HG03469 (cell line): ENCODE results near the gene COG7.
"Not testable (repeated sequence)": the region's sequence is repeated elsewhere in the genome, so short reads cannot be mapped to it uniquely, and the experiment has no call there.

Experiments
- ATAC-seq: cut with Tn5 transposase; IDR thresholded peaks from one replicate; pipeline ENCODE4 v1.9.1; 2021; ENCODE audit warnings: mild to moderate bottlenecking, moderate library complexity, moderate number of reproducible peaks; ENCODE audit not compliant: unreplicated experiment

Gene COG7

DNA sequence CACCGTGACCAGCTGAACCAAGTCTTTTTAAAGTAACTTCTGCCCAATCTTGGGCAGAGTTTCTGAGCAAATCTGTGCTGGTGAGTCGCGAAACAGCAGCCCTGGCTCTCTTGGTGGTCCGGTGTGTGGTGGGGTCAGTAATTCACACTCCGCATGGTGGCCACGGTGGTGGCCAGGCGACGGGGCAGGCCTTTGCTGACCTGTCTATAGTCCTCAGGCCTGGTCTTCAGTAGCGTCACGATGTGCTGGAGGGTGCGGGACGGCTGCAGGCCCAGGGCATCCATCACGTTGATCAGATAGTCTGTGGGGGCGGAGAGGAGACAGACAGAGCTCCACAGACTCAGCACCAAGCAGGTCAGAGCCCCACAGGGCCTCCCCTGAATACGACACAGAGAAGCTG lies 64.2 kb downstream of the COG7 start:
- no peak for ATAC-seq

DNA sequence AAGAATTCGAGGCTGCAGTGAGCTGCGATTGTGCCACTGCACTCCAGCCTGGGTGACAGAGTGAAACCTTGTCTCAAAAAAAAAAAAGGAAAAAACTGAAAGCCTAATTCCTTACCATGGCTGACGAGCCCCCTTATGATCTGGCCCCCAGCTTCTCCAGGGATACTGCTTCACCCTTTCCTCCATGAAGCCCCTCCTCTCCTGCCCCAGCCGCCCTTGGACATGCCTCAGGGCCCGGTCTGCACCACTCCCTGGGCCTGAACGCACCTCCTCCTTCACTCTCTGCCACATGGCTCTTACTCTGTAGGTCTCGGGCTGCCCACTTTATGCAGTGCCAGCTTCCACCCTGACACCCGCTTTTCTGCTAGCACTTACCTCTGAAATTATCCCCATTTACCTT lies 65.3 kb downstream of the COG7 start:
- no peak for ATAC-seq

DNA sequence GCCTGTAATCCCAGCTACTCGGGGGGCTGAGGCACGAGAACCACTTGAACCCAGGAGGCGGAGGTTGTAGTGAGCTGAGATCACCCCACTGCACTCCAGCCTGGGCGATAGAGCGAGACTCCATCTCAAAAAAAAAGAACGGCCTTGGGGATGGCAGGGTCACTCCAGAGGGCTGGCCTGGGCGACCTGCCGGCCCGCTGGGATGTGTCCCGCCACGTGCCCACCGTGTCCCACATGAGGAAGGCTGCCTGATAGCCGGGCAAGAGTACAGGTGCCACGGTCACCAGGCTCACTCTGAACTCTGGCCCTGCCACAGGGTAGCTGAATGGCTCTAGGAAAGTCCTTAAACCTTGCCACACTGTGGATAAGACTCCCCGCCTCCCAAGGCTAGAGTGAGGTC lies 67.5 kb downstream of the COG7 start:
- no peak for ATAC-seq

DNA sequence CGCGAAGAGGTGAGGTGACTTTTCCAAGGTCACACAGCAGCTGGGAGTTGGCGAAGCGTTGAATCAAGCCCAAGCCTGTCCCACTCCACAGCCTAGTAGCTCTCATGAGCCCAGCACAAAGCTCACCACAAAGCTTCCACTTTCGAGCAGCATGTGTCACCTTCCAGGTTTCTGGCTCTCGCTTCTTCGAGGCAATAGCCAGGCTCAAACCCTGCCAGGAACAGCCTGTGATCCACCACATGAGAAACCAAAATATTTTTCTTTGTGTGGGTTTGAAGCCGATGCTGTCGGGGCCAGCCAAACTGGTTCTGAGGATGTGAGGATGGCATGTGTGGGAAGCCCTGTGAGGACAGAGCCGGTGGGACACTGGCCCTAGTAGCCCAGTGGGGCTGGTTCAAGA lies 68.1 kb downstream of the COG7 start:
- no peak for ATAC-seq

DNA sequence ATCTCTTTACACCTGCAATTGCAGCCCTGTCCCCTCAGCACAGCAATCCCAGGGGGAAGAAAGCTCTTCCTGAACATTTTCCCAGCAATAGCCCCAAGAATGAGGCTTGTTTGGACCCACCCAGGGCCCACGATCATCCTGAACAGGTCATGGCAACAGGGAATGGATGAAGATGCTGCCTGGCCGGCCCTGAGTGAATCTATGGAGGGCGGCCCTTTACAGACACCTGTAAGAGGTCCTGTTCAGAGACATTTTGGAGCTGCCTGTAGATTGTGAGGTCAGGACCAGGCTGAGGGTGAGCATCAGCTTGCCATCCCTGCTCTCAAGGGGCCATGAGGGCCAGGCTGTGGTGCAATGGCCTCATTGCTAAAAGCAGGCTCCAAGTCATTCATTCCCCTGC lies 69.1 kb downstream of the COG7 start:
- no peak for ATAC-seq

DNA sequence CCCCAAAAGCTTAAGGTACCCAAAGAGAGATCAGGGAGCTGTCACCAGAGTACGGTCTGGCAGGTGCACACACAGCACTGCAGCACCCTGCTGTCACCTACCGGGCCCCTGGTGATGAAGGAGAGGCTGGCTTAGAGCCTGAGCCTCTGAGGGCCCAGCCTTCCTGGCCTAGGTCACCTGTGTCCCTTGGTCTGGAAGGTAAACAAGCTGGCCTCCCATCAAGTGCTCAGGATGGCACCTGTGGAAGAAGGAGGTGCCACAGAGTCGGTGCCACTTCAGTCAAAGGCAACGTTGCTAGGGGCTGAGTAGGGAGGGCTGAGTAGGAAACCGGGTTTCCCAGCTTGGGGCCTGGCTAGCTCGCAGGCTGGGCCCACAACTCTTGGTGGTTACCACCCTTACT lies 70.7 kb downstream of the COG7 start:
- ATAC-seq, result no peak

DNA sequence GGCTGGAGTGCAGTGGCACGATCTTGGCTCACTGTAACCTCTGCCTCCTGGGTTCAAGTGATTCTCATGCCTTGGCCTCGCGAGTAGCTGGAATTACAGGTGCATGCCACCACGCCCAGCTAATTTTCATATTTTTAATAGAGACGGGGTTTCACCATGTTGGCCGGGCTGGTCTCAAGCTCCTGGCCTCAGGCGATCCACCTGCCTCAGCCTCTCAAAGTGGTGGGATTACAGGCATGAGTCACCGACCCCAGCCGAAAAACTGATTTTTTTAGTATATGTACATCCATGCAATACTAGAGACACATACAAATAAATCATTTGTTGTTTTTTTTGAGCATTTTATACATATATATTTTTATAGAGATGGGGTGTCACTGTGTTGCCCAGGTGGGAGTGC lies 71.3 kb downstream of the COG7 start:
- not testable (repeated sequence) for ATAC-seq

DNA sequence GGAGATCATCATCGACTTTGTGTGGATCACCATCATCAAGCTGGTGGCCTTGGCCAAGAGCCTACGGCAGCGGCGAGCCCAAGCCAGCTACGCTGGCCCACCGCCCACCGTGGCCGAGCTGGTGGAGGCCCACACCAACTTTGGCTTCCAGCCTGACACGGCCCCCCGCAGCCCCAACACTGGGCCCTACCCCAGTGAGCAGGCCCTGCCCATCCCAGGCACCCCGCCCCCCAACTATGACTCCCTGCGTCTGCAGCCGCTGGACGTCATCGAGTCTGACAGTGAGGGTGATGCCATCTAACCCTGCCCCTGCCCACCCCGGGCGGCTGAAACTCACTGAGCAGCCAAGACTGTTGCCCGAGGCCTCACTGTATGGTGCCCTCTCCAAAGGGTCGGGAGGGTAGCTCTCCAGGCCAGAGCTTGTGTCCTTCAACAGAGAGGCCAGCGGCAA lies 72.5 kb downstream of the COG7 start:
- no peak for ATAC-seq

DNA sequence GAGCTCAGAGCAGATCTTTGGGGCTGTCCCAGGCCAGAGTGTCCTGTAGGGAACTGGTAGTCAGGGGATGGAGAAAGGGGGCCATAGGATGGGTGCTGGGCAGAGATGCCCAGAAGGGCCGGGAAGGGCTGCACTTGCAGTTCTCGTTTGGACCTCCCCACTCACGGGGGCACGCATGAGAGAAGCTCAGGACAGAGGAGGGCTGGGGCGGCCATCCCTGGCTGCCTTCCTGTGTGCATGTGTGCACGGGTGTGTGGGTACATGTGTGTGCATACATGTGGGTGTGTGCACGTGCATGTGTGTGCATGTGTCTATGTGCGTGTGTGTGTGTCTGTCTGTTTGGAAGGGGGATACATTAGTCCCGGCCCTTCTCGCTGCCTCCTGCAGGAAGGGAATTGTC lies 73.3 kb downstream of the COG7 start:
- ATAC-seq, result no peak

DNA sequence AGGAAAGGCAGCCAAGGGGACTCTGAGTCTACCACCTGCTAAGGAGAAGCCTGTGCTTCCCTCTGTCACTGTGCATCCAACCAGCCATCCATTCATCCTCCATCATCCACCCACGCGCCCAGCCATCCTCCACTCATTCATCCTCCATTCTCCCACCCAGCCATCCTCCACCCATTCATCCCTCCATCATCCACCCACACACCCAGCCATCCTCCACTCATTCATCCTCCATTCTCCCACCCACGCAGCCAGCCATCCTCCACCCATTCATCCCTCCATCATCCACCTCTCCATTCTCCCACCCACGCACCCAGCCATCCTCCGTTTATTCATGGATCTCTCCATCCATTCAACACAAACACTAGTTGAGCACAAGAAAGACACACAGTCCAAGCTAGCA lies 74.1 kb downstream of the COG7 start:
- ATAC-seq, result no peak

DNA sequence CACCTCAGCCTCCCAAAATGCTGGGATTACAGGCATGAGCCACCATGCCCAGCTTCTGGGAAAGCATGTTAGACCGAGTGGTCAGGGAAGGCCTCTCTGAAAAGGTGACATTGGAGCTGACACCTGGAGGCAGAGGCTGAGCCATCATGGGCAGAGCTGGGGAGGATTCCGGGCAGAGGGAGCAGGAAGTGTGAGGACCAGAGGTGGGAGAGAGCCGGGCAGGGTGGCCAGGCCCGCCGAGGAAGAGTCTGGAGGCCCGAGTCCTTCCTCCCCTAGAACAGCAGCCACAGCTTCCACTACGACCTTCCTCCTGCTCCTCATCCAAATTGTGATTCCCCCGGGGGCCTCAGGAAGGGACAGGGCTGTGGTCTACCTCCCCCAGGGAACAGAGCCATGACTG lies 74.7 kb downstream of the COG7 start:
- no peak for ATAC-seq

DNA sequence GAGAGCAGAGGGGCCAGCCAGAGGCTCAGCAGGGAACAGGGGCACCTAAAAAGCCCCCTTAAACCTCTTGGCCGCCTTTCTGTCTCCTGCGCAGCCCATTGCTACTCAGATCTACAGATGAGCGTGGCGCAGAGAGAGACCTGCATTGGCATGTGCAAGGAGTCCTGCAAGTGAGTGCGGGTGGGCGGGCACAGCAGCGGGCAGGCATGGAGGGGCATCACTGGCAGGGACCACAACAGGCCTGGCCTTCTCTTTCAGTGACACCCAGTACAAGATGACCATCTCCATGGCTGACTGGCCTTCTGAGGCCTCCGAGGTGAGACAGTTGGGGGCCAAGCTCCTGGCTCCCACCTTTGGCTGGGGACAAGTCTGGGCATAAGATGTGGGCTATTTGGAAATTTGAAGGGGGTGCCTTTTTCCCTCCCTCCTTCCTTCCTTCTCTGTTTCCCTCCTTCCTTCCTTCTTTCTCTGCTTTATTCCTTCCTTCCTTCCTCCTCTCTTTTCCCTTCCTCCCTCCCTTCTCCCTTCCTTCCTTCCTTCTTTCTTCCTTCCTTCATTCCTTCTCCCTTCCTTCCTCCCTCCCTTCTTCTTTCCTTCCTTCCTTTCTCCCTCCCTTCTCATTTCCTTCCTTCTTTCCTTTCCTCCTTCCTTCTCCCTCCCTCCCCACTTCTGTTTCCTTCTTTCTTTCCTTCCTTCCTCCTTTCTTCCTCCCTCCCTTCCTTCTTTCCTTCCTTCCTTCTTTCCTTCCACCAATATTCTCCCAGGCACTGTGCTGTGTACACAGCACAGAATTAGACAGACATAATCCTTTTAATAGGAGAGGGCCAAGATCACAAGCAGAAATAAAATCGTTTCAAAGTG lies 75.7 kb downstream of the COG7 start:
- no peak for ATAC-seq

DNA sequence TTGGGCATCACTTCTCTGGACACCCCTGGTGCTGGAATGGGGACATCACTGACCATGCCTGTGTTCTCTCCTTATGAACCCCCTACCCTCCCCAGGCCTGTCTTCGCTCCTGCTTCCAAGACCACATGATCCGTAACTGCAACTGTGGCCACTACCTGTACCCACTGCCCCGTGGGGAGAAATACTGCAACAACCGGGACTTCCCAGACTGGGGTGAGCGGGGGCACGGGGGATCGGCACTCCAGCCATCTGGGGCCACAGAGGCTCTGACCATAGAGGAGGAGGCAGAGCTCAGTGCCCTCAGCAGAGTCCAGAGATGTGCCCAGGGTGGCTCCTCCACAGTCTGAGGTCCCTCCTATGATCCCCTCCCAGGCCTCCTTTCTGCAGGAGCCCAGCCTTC lies 77.3 kb downstream of the COG7 start:
- no peak for ATAC-seq

DNA sequence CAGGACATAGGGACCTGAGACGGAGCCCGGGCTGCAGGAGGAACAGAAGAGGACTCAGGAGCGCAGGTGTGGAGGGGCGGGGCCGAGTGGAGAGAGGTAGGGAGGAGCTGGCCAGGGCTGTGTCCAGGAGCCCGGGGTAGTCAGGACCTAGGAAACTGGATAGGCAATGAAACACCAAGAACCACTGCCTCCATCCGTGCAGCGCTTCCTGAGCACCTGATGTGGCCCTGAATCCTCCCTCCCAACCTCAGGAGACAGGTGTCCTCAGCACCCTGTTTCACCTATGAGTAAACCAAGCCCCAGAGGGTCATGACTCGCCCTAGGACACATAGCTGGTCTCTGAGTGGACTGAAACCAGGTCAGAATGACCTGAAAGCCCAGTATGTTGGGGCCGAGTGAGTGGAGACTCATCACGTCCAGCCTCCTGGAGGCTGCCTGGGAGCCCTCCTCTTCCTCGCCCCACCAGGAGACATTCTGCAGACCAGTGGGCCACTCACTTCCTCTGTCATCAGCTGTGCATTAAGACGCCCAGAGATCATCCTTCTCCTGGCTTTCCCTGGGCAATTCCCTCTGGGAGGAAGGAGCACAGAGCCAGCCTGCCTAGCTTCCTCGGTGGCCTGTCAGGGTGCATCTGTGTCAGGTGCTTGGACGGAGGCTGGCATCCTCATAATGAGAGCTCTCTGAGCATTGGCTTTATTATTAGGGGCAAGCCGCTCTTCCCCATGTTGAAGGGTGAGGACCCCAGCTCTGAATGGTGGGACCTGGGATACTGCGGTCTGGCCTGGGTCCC lies 78.1 kb downstream of the COG7 start:
- no peak for ATAC-seq

DNA sequence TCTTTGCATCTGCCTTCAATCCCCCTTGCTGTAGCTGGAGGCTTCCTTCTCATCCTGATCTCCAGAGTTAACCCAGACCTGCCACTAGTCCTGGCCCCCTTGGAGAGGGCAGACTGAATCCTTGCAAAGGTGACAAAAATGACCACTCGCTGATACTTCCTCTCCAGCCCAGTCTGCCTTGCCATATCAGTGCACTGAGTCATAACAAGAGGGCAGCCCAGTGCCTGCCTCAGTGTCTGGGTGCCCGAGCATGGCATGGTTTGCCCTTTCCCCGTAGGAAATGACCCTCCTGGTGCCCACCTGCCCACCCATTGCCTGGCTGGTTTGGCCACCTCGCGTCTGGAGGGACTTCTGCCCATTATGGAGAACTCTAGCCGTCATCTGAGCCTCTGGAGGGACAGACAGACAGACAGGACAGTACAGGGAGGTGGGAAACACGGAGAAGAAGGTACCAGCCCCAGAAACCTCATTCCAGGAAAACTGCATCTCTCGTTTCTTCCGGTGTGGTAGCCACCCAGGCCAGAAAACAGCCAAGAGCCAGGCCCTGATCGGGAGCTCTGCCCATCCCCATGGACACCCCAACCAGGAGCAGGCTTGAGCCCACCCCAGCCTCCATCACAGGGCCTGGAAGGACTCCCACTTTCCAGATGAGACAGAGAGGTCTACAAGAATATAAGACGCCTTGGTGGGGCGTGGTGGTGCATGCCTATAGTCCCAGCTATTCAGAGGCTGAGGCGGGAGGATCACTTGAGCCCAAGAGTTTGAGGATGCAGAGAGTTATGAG lies 79.4 kb downstream of the COG7 start:
- no peak for ATAC-seq

DNA sequence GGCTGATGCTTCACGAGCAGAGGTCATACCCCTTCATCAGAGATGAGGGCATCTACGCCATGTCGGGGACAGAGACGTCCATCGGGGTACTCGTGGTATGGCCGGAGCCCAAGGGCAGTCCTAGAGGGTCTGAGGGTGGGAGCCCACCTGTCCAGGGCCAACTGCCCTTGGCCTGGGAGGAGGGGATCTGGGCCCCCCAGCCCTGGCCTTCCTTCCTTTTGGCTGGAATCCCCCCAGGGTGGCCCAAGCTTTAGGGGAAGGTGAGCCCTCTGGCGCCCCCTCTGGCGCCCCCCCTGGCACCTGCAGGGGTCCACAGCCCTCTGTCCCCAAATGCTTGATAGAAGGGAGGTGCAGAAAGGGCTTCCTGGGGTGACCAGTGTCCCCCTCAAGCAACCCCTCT lies 81.6 kb downstream of the COG7 start:
- ATAC-seq, result no peak

DNA sequence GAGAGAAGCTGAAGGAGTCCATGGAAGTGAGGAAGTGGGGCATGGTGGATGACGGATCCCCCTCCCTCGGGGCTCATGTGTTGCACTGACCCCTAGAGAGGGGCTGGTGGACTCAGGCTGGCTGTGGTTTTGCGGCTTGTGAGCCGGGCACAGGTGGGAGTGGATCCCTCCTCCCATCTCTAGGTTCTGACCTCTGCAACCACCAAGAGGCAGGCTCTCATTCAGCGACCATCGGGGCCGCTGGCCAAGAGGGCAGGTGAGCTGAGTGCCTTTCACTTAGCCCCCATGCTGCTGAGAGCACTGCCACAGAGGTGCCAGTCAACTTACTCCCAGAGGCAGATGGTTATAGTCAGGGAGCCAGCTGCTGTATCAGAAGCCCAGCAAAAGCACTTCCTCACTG lies 83.6 kb downstream of the COG7 start:
- ATAC-seq, result no peak

DNA sequence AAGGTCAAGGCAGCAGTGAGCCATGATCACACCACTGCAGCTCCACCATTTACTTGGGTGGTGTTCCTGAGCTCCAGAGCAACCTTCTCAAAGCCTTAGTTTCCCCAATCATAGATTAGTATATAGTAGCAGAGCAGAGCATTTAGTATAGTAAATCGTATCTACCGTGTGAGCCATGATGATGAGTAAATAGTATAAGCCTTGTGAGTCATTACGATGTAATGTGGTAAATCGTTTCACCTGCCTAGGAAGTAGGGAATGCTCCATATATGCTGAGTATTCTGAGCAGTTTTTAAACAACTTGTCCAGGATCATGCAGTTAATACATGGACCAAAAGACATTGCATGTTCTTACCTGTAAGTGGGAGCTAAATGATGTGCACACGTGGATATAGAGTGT lies 84.5 kb downstream of the COG7 start:
- no peak for ATAC-seq

DNA sequence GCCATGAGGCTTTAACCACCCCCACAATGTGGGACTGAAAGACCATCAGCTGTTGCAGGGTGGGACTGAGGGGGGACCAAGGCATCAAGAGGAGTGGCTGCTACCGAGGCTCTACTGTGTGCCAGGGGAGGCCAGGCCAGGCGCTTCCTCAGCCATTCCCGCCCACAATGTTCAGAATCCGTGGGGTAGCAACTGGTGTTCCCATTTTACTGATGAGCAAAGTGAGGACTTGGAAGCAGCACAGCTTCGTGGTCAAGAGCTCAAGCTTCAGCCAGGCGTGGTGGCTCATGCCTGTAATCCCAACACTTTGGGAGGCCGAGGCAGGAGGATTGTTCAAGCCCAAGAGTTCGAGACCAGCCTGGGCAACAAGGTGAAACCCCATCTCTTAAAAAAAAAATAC lies 85.0 kb downstream of the COG7 start:
- no peak for ATAC-seq

DNA sequence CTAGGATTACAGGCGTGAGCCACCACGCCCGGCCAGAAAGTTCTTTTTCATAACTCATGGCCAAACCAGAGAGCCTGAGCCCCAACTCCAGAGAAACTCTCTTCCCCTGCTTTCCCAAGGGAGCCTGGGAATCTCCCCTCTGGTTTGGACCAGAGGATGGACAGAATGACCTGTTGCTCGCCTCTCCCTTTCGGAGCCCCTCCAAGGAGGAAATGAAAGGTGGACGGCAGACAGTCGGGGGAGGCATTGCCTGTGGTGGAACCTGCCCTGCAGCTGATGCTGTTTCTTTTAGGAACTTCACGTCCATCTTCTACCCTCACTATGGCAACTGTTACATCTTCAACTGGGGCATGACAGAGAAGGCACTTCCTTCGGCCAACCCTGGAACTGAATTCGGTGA lies 85.4 kb downstream of the COG7 start:
- ATAC-seq, result no peak

DNA sequence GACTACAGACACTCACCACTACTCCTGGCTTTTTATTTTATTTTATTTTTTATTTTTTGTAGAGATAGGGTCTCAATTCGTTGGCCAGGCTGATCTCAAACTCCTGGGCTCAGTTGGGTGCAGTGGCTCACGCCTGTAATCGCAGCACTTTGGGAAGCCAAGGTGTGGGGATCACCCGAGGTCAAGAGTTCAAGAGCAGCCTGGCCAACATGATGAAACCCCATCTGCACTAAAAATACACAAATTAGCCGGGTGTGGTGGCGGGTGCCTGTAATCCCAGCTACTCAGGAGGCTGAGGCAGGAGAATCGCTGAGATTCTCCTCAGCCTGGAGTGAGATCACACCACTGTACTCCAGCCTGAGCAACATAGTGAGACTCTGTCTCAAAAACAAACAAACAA lies 86.6 kb downstream of the COG7 start:
- not testable (repeated sequence) for ATAC-seq
